Measurements from ENCODE around the gene MAML1. TPM values are rescaled to one million over a fixed set of nuclear protein-coding genes. Genes with fewer than 3 reads are reported as not detected.

Gene MAML1
- total RNA-seq, 2 donors from 2014 or later: 18.1 to 18.2 TPM

DNA sequence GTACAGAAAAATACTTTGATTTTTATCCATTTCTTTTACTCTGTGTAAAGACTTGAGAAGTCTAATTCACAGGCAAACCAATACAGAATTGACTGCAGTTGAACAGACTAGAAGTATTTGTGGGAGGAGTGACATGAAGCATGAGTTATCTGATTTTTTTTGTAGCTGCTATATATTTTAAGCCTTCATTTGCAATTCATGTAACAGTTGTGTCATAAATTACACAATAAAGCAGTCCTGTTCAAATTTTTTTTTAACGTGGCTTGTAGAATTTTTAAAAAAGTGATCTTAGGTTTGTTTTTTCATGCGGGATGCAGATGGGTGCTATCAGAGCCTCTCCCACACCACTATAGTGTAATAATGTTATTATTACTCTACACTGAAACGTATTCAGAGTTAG, 2.9 kb upstream of the MAML1 start:
- intact Hi-C loops (cut with DNase I): no loop called here
- no peak overlapping the region for H3K4me3 ChIP-seq
- DNase-seq: no peak

DNA sequence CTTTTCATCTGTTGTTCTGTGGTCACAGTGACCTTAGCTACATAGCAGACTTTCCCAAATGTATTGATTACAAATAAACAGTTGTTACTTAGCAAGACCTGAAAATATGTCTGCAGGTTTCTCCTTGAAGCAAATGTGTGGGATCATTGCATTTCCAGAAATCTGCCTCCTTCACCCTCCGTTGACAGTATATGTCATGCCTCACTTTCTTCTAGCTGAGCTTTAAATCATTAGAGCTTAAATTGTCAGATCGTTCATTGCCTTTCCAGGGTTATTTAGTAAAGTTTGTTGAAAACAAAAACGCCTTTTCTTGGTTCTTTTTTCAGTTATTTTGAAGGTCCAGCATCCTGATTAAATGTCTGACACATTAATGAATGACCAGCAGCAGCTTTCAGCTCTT, 2.3 kb upstream of the MAML1 start:
- intact Hi-C loops (cut with DNase I): no loop called here
- H3K36me3 ChIP-seq (replicated peaks in 1 of 2; ENCODE audit: insufficient read depth in 1 of 2, low read depth in 2 of 2): peaks cover under 1 to 32% of the 10 kb centered on the region in 2 donors

More for the DNA sequence above, 2.9 kb upstream of the MAML1 start:
- WGBS, 2 donors: 77 to 81% methylated on average over 3 of the region's 3 CpGs
- TF ChIP-seq, protein P1, sequence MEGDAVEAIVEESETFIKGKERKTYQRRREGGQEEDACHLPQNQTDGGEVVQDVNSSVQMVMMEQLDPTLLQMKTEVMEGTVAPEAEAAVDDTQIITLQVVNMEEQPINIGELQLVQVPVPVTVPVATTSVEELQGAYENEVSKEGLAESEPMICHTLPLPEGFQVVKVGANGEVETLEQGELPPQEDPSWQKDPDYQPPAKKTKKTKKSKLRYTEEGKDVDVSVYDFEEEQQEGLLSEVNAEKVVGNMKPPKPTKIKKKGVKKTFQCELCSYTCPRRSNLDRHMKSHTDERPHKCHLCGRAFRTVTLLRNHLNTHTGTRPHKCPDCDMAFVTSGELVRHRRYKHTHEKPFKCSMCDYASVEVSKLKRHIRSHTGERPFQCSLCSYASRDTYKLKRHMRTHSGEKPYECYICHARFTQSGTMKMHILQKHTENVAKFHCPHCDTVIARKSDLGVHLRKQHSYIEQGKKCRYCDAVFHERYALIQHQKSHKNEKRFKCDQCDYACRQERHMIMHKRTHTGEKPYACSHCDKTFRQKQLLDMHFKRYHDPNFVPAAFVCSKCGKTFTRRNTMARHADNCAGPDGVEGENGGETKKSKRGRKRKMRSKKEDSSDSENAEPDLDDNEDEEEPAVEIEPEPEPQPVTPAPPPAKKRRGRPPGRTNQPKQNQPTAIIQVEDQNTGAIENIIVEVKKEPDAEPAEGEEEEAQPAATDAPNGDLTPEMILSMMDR (IDR thresholded peaks at IDR 0.05): no peak
- TF ChIP-seq POLR2A (IDR thresholded peaks at IDR 0.05): no peak
- Histone ChIP-seq H3K36me3 (replicated peaks in 1 of 2; ENCODE audit: insufficient read depth in 1 of 2, low read depth in 2 of 2) (peaks cover 7 to 36% of the 10 kb centered on the region in 2 donors), H3K9me3 (no peaks in the 10 kb centered on the region), H3K27me3 (no peaks in the 10 kb centered on the region), H3K4me1 (peaks cover 18% of the 10 kb centered on the region), H3K27ac (no peak overlapping the region)
- ATAC-seq: no peak

DNA sequence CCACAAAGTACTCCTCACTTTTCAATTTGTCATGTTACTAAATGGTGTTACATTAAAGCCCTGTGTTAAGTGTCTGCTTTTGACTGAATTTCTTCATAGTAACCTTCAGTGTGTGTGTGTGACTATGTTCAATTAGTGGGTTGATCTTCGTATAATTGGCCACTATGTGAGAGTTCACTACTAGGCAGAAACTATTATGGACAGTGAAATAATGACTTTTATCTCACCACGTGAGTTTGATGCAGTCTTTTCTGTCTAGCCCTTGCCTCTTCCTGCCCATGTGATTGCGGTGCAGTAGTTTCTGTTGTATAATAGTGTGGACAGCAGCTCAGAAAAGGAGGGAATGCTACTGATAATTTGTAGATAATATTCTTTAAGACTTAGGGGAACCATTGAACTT, 1.8 kb upstream of the MAML1 start:
- H3K27ac ChIP-seq: no peak overlapping the region
- TF ChIP-seq POLR2A (IDR thresholded peaks at IDR 0.05): no peak
- TF ChIP-seq, protein P1 (IDR thresholded peaks at IDR 0.05): no peak
- intact Hi-C loops (cut with DNase I): no loop called here
- no peaks in the 10 kb centered on the region for H3K27me3 ChIP-seq
- DNase-seq: no peak
- ATAC-seq: no peak
- H3K9me3 ChIP-seq: no peaks in the 10 kb centered on the region
- 77 to 84% methylated on average over 3 of the region's 3 CpGs for WGBS, 2 donors
- peaks cover 0 to 29% of the 10 kb centered on the region in 2 donors for H3K36me3 ChIP-seq (replicated peaks in 1 of 2; ENCODE audit: insufficient read depth in 1 of 2, low read depth in 2 of 2)
- peaks cover 27% of the 10 kb centered on the region for H3K4me1 ChIP-seq
- H3K4me3 ChIP-seq: no peak overlapping the region

More for the DNA sequence above, 2.3 kb upstream of the MAML1 start:
- H3K9me3 ChIP-seq: no peaks in the 10 kb centered on the region
- no peak overlapping the region for H3K4me3 ChIP-seq
- DNase-seq (no peak), ATAC-seq (no peak)
- no peaks in the 10 kb centered on the region for H3K27me3 ChIP-seq
- TF ChIP-seq, protein P1 (IDR thresholded peaks at IDR 0.05): no peak
- no peak for TF ChIP-seq POLR2A (IDR thresholded peaks at IDR 0.05)
- peaks cover 22% of the 10 kb centered on the region for H3K4me1 ChIP-seq
- no peak overlapping the region for H3K27ac ChIP-seq
- 68 to 71% methylated on average over 3 of the region's 3 CpGs for WGBS, 2 donors

DNA sequence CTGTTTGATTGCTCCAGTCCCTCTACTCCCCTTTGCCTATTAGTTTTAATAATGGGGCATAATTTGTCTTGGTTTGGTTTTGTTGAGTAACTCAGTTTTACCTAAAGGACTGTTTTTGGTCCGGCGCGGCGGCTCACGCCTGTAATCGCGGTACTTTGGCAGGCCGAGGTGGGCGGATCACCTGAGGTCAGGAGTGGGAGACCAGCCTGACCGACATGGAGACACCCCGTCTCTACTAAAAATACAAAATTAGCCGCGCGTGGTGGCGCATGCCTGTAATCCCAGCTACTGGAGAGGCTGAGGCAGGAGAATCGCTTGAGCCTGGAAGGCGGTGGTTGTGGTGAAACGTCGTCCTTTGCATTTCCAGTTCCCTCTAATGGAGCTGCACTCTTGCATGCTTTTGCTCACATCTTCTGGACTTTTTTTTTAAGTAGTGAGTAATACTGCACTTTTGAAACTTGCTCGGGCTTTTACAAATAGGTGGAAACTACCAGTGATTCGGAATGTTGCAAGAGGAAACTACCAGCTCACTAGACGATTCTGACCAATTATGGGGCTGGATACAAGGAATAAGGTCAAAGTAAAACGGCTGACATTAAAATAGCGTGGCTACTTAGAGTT, 721 bp upstream of the MAML1 start:
- 61 to 69% methylated on average over 23 to 24 of the region's 24 CpGs for WGBS, 2 donors
- no peaks in the 10 kb centered on the region for H3K9me3 ChIP-seq
- intact Hi-C loops (cut with DNase I): no loop called here
- H3K27me3 ChIP-seq: no peaks in the 10 kb centered on the region
- H3K4me3 ChIP-seq: no peak overlapping the region
- H3K27ac ChIP-seq: peak overlapping the region; percentile 16 to 94 (median 77)
- DNase-seq: peak in 2 of 4 donors; percentile 18 to 22
- H3K4me1 ChIP-seq: peaks cover 37% of the 10 kb centered on the region
- peak; percentile 14 for ATAC-seq
- TF ChIP-seq, protein P1 (IDR thresholded peaks at IDR 0.05): no peak
- no peak for TF ChIP-seq POLR2A (IDR thresholded peaks at IDR 0.05)
- peaks cover 0 to 26% of the 10 kb centered on the region in 2 donors for H3K36me3 ChIP-seq (replicated peaks in 1 of 2; ENCODE audit: insufficient read depth in 1 of 2, low read depth in 2 of 2)

All from body of pancreas (tissue), 4 donors.